ENCODE measurements around the gene WDR59.

- no peak for TF ChIP-seq GATA2 (IDR thresholded peaks at IDR 0.05; ENCODE audit: low read depth, low read length)
- no peak for TF ChIP-seq GATA3 (IDR thresholded peaks at IDR 0.05; ENCODE audit: low read depth, low read length)
Observed at GRCh38 chr16:74872302-74872701, 112.6 kb downstream of the WDR59 start.
